Stimulated activated CD4-positive, alpha-beta T cell treated with anti-CD3 and anti-CD28 coated beads, Interleukin-12 subunit alpha, Interleukin-12 subunit beta, amount 100 ng/mL, for 48 hours (primary cell): ENCODE data around the gene CD44.
"Not testable (repeated sequence)": the region's sequence is repeated elsewhere in the genome, so short reads cannot be mapped to it uniquely, and the experiment has no call there.

Source experiments
- DNase-seq, 3 donors: peaks; one replicate each; pipeline ENCODE4 v3.0.0-alpha.2; 2020; ENCODE audit warnings: low read depth in 2 of 3, low spot score in 1 of 3

CD44 gene

DNA sequence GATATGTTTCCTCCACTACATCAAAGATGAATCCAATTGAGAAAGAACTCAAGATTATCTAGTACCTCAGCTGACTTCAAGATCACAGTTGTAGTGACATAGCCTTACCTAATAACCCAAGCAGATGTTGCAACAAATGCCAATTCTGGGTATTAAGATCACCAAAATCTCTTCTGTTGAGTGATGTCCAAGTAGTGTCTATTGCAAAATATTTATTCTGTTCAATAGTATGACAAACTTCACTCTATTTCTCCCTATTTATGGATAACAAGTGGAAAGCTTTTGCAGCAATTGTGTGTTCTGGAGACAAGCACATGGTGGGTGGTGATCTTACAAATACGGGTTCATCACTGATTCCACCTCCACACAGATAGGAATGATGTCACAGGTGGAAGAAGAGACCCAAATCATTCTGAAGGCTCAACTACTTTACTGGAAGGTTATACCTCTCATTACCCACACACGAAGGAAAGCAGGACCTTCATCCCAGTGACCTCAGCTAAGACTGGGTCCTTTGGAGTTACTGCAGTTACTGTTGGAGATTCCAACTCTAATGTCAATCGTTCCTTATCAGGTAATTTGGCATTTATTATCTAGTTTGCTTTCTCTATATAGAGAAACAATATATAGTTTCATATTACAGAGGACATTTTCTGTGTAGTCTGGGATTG is 72.0 kb downstream of the CD44 start:
- DNase-seq = no peak

DNA sequence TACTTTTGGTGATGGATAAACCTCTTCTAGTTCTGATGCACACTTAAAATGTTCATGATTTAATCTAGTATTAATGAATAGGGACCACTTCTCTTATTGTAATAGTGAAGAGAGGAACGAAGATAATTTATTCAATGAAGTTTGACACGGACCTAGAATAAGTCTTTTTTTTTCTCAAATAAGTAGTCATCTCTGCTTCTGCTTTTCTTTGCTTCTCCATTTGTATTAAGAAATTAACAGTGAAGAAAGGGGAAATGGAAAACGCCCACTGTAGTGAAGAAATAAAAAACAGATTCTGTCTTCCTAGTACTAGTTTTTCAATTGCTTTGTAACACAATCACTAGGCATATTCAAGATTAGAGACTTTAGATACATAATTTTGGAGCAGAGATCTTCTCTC is 73.0 kb downstream of the CD44 start:
- no peak for DNase-seq

DNA sequence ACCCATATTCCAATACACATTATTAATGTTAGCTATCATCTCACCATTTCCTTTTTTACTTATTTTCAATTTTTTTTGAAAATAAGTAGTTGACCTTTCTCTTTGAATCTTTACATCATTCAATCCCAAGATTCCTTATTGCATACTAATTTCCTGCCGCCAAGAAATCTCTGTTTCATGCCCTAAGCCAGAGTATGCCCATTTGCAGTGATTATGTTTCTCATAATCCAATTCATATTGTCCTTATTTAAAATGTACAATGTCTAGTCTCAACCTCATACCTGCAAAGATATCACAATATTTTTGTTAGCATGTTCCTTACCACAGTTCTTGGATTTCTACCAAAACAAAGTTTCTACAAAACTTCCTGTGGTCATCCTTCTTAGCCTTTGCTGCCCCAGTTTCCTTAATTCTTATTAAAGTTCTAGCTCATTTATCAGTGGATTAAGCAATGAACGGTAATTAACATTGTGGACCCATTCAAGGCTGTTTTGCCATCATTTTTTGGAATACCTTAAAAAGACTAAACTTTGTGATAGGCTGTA is 75.3 kb downstream of the CD44 start:
- no peak for DNase-seq

DNA sequence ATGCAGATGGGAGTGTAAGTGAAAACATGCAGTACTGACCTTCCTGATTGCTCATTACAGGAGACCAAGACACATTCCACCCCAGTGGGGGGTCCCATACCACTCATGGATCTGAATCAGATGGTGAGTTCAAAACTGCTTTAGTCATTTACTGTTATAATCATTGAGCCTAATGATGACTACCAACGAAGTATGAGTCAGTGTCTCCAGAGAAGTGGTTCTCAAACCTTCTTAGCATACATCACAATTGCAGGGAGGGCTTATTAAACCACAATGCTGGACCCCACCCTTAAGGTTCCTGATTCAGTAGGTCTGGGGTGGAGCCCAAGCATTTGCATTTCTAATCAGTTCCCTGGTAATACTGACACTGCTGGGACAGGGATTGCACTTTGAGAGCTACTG is 75.8 kb downstream of the CD44 start:
- peak in 2 of 3 donors; percentile 37 to 48 for DNase-seq

DNA sequence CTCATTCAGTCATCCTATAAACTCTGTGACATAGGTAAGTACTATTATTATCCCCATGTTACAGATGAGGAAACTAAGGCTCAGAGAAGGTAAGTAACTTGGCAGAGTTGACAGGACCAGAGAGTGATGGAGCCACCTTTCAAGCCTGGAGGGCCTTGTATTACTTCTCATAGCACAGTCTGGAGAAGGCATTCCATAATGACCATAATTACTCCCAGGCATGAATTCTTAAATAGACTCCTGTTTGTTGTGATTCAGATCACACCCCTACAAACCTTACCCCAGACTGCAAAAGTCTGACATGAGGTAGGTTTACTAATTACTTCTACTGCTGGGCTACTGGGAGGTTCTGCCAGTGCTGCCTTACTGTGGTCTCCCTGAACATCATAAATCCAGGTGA is 77.0 kb downstream of the CD44 start:
- no peak for DNase-seq

DNA sequence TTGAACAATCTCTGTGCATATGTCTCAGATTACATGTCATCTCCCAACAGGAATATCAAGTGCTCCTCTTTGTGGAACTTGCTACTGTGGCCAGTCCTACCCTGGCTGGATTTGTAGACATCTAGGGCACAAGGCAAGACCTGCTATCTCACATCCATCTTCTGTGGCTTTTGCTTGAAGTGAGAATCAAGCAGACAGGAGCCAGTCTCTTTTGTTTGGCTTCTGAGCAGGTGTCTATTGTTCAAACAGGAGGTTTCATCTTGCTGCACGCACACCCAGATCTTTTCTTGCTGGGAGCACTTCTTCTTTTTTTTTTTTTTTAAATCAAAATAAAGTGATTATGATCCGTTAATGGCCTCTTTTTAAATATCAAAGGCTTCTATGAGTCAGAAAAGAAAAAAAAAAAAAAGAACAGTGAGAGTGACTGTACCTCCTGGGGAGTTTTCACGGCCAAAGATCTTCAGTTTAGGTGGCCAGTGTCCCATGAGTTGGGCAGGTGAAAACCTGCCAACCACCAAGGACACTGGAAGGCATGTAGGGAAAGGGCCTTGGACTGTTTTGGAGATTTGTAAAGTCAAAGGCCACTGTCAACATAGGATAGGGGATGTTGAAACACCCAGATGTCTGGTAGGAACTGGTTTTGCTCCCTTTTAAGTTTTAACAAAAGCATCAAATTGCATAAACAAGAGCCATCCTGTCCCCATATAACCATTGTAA is 78.1 kb downstream of the CD44 start:
- DNase-seq = no peak

DNA sequence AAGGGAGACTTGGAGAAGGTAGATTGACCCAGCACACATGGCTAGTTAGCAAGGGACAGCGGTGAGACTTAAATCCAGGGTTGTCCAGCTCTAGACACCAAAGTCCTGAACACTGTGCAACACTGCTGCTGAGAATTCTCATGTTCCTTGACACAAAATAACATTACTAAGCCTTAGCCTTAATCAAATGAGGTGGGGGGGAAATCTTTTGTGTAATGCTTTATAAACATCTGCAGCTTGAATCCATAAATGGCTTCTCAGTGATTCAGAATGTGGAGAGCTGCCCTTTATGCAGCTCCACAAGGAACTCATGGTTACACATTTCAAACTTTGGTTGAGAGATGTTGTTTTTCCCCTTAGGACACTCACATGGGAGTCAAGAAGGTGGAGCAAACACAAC is 80.0 kb downstream of the CD44 start:
- DNase-seq = no peak

DNA sequence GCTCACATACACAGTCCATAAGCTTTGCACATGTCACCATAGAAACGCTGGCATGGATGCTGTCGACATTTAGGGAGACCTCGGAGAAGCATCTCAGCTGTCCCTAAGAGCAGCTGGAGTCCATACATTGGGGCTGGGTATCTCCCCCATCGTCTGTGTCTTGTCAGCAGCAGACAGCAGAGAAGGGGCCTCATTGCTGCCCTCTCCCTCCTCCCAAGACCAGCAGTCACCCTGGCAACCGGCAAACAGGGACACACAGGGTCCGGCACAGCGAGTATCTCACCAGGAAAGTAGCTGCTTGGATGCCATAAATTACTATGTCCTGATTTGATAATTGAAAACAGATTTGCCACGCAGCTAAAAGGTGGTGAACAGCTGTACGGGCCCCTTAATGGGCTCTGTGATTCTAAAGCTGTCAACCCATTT is 84.4 kb downstream of the CD44 start:
- no peak for DNase-seq

DNA sequence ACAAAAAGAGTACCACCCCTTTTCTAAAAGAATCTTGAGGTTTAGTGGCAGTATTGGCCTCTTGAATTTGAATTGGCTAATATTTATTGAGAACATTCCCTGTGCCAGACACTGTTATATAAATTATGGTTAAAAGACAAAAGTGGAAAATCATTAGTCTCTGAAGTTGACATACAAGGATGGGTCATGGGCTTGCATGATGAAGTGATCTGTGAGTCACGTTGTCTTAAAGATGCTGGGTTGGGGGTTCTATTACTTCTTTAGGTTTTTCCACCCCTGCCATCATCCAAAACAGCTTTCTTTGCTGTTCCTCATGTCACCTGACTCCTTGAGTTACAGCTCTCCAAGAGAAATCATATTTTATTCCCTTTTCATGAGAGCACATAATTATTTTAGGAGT is 85.0 kb downstream of the CD44 start:
- no peak for DNase-seq

DNA sequence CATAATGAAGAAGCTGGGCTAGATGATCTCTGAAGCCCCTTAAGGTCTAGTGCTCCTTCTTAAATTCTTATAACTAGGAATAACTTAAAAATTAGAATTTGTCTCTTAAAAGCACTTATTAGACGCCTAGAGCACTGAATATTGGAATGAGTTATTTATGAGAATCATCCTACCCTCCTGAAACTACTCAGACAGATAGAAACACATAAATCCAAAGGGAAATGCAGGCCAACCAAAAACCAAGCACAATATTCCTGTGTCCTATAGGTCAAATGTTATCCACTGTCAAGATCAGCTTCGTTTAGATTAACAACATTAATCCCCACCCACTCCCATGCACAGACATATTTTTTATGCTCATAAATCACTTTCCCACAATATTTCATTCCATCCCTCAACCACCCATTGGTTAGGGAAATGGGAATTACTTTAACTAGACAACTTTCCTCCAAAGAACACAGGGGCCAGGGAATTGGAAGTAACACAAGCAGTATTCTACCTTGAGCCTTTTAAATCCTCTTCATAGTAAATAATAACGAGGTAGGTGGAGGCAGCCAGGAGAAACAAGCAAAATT is 87.1 kb downstream of the CD44 start:
- DNase-seq = no peak

DNA sequence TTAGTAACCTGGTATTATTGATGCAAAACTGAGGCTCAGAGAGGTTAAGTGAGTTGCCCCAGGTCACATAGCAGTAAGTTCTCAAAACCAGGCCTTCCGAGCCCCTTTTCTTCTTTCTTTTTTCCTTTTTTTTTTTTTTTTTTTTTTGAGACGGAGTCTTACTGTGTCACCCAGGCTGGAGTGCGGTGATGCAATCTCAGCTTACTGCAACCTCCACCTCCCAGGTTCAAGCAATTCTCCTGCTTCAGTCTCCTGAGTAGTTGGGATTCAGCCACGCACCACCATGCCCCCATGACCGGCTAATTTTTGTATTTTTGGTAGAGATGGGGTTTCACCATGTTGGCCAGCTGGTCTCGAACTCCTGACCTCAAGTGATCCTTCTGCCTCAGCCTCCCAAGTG is 87.8 kb downstream of the CD44 start:
- DNase-seq = not testable (repeated sequence)

DNA sequence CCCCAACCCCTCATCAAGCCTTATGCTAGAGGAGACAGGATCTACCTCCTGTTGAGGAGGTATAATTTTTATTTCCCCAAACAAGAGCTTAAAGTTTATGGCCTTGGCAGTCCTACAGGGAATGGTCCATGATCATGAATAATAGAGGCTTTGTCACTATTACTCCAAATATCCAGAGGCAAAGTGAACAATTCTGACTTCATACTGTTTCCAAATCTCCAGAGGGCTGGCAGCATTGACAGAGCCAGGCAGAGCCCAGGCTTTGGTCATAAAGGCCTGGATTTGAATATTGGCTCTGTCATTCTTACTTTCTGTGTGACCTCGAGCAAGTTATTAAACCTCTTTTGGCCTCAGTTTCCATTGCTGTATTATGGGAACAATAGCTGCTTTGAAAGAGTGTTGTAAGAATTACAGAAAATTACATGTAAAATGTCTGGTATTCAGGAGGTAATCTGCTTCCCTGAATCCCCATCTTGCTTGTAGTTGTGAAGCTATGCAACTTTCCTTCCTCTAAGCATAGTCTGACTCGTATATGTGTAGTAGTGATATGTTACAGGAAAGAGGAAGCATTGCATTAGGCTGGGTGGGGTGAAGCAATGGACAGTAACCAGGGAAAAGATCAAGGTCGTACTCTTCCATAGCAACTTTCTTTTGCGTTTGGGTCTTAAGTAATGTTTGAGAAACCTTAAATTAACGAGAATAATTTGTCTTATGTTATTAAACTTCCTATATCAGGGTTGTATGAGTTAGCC is 88.8 kb downstream of the CD44 start:
- DNase-seq = no peak

DNA sequence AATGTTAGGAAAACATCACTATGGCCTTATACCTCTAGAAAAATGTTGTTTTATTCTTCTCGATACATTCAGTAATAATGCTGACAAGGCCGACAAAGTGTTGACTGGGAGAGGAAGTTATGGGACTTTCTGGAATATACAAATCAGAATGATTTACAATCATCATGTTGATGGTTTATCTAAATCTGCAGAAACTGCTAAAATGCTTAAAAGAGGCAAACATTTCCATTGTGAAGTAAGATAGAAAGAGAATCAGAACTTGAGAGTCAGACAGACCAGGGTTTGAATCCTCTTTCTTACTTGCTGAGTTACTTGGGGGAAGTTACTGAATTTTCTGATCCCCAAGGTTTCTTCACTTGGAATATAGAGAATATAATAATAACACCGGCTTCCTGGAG is 89.4 kb downstream of the CD44 start:
- DNase-seq = no peak

DNA sequence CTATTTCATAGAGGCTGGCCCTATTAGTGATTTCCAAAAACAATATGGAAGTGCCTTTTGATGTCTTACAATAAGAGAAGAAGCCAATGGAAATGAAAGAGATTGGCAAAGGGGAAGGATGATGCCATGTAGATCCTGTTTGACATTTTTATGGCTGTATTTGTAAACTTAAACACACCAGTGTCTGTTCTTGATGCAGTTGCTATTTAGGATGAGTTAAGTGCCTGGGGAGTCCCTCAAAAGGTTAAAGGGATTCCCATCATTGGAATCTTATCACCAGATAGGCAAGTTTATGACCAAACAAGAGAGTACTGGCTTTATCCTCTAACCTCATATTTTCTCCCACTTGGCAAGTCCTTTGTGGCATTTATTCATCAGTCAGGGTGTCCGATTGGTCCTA is 91.4 kb downstream of the CD44 start:
- DNase-seq = no peak

DNA sequence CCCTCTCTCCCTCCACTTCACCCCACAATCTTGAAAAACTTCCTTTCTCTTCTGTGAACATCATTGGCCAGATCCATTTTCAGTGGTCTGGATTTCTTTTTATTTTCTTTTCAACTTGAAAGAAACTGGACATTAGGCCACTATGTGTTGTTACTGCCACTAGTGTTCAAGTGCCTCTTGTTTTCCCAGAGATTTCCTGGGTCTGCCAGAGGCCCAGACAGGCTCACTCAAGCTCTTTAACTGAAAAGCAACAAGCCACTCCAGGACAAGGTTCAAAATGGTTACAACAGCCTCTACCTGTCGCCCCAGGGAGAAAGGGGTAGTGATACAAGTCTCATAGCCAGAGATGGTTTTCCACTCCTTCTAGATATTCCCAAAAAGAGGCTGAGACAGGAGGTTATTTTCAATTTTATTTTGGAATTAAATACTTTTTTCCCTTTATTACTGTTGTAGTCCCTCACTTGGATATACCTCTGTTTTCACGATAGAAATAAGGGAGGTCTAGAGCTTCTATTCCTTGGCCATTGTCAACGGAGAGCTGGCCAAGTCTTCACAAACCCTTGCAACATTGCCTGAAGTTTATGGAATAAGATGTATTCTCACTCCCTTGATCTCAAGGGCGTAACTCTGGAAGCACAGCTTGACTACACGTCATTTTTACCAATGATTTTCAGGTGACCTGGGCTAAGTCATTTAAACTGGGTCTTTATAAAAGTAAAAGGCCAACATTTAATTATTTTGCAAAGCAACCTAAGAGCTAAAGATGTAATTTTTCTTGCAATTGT is 92.3 kb downstream of the CD44 start:
- no peak for DNase-seq

DNA sequence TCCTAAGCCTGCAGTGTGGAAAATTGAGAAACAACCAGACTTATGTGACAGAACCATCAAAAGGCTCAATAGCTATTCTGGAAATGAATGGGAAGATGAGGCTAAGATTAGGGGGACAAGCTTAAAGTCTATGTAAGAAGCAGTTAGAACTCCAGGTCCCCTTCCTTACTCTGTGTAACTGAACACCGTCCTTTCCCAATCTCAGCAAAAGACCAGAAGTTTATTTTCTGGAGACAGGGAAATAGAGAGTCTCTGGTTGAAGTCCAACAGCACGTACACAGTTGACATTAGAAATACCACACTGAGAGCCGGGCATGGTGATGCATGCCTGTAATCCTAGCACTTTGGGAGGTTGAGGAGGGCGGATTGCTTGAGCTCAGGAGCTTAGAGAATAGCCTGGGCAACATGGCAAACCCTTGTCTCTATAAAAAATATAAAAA is 93.9 kb downstream of the CD44 start:
- no peak for DNase-seq

DNA sequence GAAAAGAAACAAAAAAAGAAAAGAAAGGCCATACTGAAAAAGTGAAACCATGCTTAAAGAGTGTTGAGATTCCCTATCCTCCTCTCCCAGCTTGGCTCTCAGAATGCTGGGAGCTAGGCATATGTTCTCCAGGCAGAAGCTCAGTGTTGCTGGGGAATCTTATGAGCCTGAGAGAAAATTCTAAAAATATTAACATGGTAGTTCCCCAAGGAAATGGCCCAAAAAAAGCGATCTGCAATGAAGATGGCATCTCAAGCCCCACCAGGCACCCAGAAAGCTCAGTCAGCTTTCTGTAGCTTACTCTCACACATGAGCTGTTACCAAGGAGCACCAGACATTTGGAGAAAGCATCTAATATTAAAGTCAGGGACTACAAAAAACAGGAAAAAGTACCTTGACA is 94.5 kb downstream of the CD44 start:
- no peak for DNase-seq

DNA sequence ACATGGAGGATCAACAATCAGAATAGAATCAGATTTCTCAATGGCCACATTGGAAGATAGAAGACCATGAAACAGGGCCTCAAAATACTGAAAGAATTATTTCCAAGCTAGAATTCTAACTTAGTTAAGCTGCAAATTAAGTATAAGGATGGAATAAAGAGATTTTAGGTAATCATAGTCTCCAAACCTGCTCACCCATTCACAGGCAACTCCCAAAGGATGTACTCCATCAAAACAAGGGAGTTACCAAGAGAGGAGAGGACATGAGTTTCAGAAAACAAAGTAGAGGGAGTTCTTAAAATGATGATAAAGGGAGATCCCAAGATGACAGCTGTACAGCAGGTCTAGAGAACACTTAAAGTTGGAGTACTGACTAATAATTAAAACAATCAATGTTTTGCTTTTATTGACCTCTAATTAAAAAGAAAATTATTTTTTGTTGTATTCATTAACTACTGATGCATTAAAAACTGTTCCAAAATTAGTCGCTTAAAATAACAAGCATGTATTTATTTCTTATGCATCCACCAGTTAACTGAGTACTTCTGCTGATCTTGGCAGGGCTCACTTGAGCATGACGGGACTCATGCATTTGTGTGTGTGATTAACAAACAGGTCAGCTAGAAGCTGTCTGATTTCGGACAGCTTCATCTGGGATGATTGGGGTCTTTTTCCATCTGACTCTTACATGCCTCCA is 95.6 kb downstream of the CD44 start:
- no peak for DNase-seq

DNA sequence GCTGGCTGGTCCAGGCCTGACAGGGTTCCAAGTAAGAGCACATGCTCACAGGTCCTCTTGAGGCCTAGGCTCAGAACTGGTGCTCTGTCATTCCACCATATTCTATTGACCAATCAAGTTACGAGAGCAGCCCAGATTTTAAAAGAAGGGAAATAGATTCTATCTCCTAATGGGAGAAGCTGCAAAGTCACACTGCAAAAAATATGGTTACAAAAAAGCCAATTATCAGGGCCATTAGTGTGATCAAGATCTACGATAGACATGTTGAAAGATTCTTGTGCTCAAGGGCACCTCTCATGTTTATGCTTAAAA is 96.1 kb downstream of the CD44 start:
- DNase-seq = no peak

DNA sequence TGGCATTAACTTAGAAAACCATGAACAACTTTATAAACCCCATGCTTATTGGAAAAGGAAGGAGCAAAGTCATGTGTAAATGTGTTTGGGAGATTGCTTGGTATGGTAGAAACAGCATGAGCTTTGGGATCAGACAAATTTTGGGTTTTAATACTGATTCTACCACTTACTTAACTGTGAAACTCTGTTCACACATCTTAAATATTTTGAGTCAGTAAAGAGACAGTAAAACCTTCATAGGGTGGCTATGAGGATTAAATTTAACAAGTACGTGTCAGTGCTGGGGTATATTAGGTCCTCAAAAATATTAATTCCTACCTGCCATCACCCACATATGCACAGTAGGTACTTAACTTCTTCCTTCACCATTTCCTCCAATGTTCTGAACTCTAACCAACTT is 96.5 kb downstream of the CD44 start:
- no peak for DNase-seq
